Memory B cell (primary cell): ENCODE measurements around the gene TMEM116.
"Not testable (repeated sequence)": the region's sequence is repeated elsewhere in the genome, so short reads cannot be mapped to it uniquely, and the experiment has no call there.

ENCODE experiments used
- ATAC-seq: fragments of 150-1000 bp; cut with Tn5 transposase; 2 replicates; pipeline ENCODE4 v1.10.0; 2021; ENCODE audit warnings: low read depth, mild to moderate bottlenecking, moderate library complexity
- DNase-seq, 2 donors: peaks; one replicate each; pipeline ENCODE4 v3.0.0; 2022; ENCODE audit warnings: low spot score in 2 of 2
- H3K27ac Mint-ChIP-seq: one replicate; pipeline ENCODE4 v1.8.0; 2022; ENCODE audit warnings: mild to moderate bottlenecking, moderate library complexity, mixed read lengths
- H3K27me3 Mint-ChIP-seq: one replicate; pipeline ENCODE4 v1.8.0; 2022; ENCODE audit warnings: mixed read lengths
- H3K36me3 Mint-ChIP-seq: one replicate; pipeline ENCODE4 v1.8.0; 2022; ENCODE audit warnings: mild to moderate bottlenecking, mixed read lengths
- H3K4me1 Mint-ChIP-seq: one replicate; pipeline ENCODE4 v1.8.0; 2022; ENCODE audit warnings: mixed read lengths
- H3K4me3 Mint-ChIP-seq: one replicate; pipeline ENCODE4 v1.8.0; 2022; ENCODE audit warnings: mild to moderate bottlenecking, moderate library complexity, mixed read lengths
- H3K9me3 Mint-ChIP-seq: one replicate; pipeline ENCODE4 v1.8.0; 2022; ENCODE audit warnings: mixed read lengths

TMEM116 gene

GRCh38 chr12:112018571-112019237 lies 5.7 kb upstream of the TMEM116 start:
- peaks cover 54% of the 10 kb centered on the region for H3K4me1 Mint-ChIP-seq
- ATAC-seq (no peak), DNase-seq (no peak)
- H3K27me3 Mint-ChIP-seq = no peaks in the 10 kb centered on the region
- H3K27ac Mint-ChIP-seq = peak overlapping the region; percentile 74
- peaks cover 7% of the 10 kb centered on the region for H3K9me3 Mint-ChIP-seq
- no peak overlapping the region for H3K4me3 Mint-ChIP-seq
- H3K36me3 Mint-ChIP-seq = peaks cover 34% of the 10 kb centered on the region

- Mint-ChIP-seq H3K9me3 (peaks cover 7% of the 10 kb centered on the region), H3K36me3 (peaks cover 27% of the 10 kb centered on the region), H3K27ac (peak overlapping the region; percentile 29), H3K4me3 (no peak overlapping the region), H3K27me3 (no peaks in the 10 kb centered on the region), H3K4me1 (peaks cover 49% of the 10 kb centered on the region)
- DNase-seq = no peak
- ATAC-seq = no peak
Measured at GRCh38 chr12:112017041-112017440, 4.1 kb upstream of the TMEM116 start.

GRCh38 chr12:112015938-112016337 lies 3.0 kb upstream of the TMEM116 start:
- ATAC-seq = no peak
- Mint-ChIP-seq H3K36me3 (peaks cover 21% of the 10 kb centered on the region), H3K4me3 (peak overlapping the region; percentile 58), H3K9me3 (peaks cover 7% of the 10 kb centered on the region), H3K27me3 (no peaks in the 10 kb centered on the region), H3K4me1 (peaks cover 54% of the 10 kb centered on the region), H3K27ac (peak overlapping the region; percentile 97)
- DNase-seq = no peak

- Mint-ChIP-seq H3K36me3 (peaks cover 22% of the 10 kb centered on the region), H3K4me1 (peaks cover 42% of the 10 kb centered on the region), H3K27ac (peak overlapping the region; percentile 97), H3K9me3 (peaks cover 7% of the 10 kb centered on the region), H3K27me3 (no peaks in the 10 kb centered on the region), H3K4me3 (peak overlapping the region; percentile 83)
- peak; percentile 46 to 47 for DNase-seq
- ATAC-seq = peak; percentile 37
Measured at GRCh38 chr12:112013601-112014402, 837 bp upstream of the TMEM116 start.

- H3K27ac Mint-ChIP-seq = peak overlapping the region; percentile 97
- H3K27me3 Mint-ChIP-seq = no peaks in the 10 kb centered on the region
- peaks cover 7% of the 10 kb centered on the region for H3K9me3 Mint-ChIP-seq
- H3K4me1 Mint-ChIP-seq = peaks cover 30% of the 10 kb centered on the region
- ATAC-seq (no peak), DNase-seq (no peak)
- peak overlapping the region; percentile 83 for H3K4me3 Mint-ChIP-seq
- peaks cover 13% of the 10 kb centered on the region for H3K36me3 Mint-ChIP-seq
Measured at GRCh38 chr12:112011685-112012084, 1.3 kb downstream of the TMEM116 start.

- Mint-ChIP-seq H3K36me3 (peaks cover 5% of the 10 kb centered on the region), H3K4me3 (no peak overlapping the region), H3K27ac (no peak overlapping the region), H3K27me3 (no peaks in the 10 kb centered on the region), H3K4me1 (peaks cover 29% of the 10 kb centered on the region), H3K9me3 (peaks cover 1% of the 10 kb centered on the region)
- ATAC-seq = no peak
- DNase-seq = no peak
Measured at GRCh38 chr12:112010415-112011344, 2.3 kb downstream of the TMEM116 start.

- DNase-seq, H3K36me3 Mint-ChIP-seq, H3K4me3 Mint-ChIP-seq, H3K27ac Mint-ChIP-seq, H3K9me3 Mint-ChIP-seq, ATAC-seq, H3K27me3 Mint-ChIP-seq: not testable (repeated sequence)
- peaks cover 26% of the 10 kb centered on the region for H3K4me1 Mint-ChIP-seq
Measured at GRCh38 chr12:112009596-112009995, 3.4 kb downstream of the TMEM116 start.

- Mint-ChIP-seq H3K4me3 (no peak overlapping the region), H3K36me3 (peaks cover 4% of the 10 kb centered on the region), H3K4me1 (peaks cover 21% of the 10 kb centered on the region), H3K27me3 (no peaks in the 10 kb centered on the region), H3K27ac (no peak overlapping the region), H3K9me3 (no peaks in the 10 kb centered on the region)
- no peak for DNase-seq
- no peak for ATAC-seq
Measured at GRCh38 chr12:112008918-112009317, 4.0 kb downstream of the TMEM116 start.

GRCh38 chr12:112007945-112008344 lies 5.0 kb downstream of the TMEM116 start:
- DNase-seq (no peak), ATAC-seq (no peak)
- H3K4me3 Mint-ChIP-seq = no peak overlapping the region
- no peaks in the 10 kb centered on the region for H3K27me3 Mint-ChIP-seq
- no peaks in the 10 kb centered on the region for H3K9me3 Mint-ChIP-seq
- peaks cover 21% of the 10 kb centered on the region for H3K4me1 Mint-ChIP-seq
- H3K36me3 Mint-ChIP-seq = peaks cover 4% of the 10 kb centered on the region
- H3K27ac Mint-ChIP-seq = no peak overlapping the region

GRCh38 chr12:112005419-112006395 lies 7.3 kb downstream of the TMEM116 start:
- no peaks in the 10 kb centered on the region for H3K9me3 Mint-ChIP-seq
- H3K27me3 Mint-ChIP-seq = no peaks in the 10 kb centered on the region
- DNase-seq (no peak), ATAC-seq (no peak)
- H3K36me3 Mint-ChIP-seq = peaks cover 5% of the 10 kb centered on the region
- no peak overlapping the region for H3K4me3 Mint-ChIP-seq
- no peak overlapping the region for H3K27ac Mint-ChIP-seq
- H3K4me1 Mint-ChIP-seq = peaks cover 19% of the 10 kb centered on the region

GRCh38 chr12:112004041-112004440 lies 8.9 kb downstream of the TMEM116 start:
- Mint-ChIP-seq H3K36me3 (peaks cover 5% of the 10 kb centered on the region), H3K4me1 (peaks cover 19% of the 10 kb centered on the region), H3K9me3 (no peaks in the 10 kb centered on the region), H3K27ac (no peak overlapping the region), H3K4me3 (no peak overlapping the region), H3K27me3 (no peaks in the 10 kb centered on the region)
- ATAC-seq (no peak), DNase-seq (no peak)

GRCh38 chr12:112001576-112001975 lies 11.4 kb downstream of the TMEM116 start:
- no peak overlapping the region for H3K4me3 Mint-ChIP-seq
- no peaks in the 10 kb centered on the region for H3K9me3 Mint-ChIP-seq
- no peak overlapping the region for H3K27ac Mint-ChIP-seq
- H3K27me3 Mint-ChIP-seq = peaks cover 1% of the 10 kb centered on the region
- DNase-seq (no peak), ATAC-seq (no peak)
- peaks cover 5% of the 10 kb centered on the region for H3K36me3 Mint-ChIP-seq
- H3K4me1 Mint-ChIP-seq = peaks cover 21% of the 10 kb centered on the region

GRCh38 chr12:112000820-112001219 lies 12.1 kb downstream of the TMEM116 start:
- Mint-ChIP-seq H3K36me3 (peaks cover 5% of the 10 kb centered on the region), H3K27ac (no peak overlapping the region), H3K9me3 (no peaks in the 10 kb centered on the region), H3K27me3 (peaks cover 1% of the 10 kb centered on the region), H3K4me1 (peaks cover 17% of the 10 kb centered on the region), H3K4me3 (no peak overlapping the region)
- ATAC-seq (no peak), DNase-seq (no peak)
